ENCODE results near the gene MTURN.

The MTURN gene

DNA sequence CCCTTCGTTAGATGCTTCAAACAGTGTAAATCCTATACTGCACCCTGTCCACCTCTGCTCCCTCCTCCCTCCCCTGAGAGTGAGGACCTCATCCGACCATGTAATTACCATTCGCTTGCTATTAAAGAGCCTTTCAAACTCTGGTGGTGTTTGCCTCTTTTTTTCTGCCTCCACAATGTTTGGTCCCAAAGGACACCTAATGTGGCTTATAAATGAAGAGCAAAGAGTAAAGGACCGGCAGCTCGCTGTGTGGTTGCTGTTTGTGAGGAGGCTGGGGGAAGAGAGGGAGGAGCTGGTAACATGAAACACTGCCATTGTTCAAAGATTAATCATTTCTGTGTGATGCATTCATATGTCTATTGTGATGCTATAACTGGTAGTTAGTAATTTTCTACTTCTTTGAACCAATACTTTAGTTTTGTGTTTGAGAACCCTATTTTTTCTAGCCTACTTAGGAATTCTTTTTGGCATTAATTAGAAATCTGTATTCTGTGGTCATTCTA lies 27.9 kb downstream of the MTURN start:
- FAIRE-seq = no peak

DNA sequence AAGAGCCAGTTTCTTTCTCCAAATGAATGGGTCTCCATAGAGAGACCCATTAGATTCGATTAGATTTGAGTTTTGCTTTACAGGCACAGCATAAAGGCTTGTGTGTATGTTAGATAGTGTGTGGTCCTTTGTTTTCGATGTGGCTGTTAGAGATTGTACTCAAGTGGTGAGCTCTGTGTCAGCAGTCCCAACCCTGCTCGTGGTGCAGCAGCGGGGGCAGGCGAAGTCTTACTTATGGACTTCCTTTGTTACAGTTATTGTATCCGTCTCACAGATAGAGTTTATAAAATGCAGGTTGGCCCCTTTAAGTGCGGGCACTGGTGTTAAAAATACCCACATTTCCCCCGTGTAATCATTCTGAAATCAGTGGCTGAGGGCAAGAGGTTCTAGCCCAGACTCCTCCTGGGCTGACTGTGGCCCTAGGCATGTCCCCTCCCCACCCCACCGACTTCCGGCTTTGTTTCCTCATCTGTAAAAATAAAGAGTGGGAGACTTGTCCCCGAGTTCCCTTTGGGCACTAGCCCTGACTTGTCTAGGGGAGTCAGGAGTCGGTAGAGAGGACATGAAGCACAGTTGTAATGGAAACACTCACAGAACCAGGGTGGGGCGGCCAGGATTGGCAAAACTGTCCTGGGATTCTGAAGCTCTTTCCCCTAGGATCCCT lies 28.6 kb downstream of the MTURN start:
- FAIRE-seq = no peak

DNA sequence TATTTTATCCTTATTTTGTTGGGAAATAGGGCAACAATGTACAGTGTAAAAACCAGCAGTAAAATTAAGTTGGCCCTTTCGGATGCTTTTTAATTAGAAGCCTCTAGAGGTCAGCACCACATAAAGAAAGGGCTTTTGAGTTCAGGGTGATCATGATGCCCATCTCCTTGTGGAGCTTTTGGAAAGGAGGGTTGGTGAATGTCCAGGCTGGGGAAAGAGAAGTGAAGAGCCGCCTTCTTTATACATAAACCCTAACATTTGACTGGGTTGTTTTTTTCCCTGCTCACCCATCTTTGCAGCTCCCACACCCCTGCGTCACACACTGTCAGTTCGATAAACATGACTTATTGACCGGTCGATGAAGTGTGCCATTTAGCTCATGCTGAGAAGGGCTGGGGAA lies 29.8 kb downstream of the MTURN start:
- FAIRE-seq = no peak

DNA sequence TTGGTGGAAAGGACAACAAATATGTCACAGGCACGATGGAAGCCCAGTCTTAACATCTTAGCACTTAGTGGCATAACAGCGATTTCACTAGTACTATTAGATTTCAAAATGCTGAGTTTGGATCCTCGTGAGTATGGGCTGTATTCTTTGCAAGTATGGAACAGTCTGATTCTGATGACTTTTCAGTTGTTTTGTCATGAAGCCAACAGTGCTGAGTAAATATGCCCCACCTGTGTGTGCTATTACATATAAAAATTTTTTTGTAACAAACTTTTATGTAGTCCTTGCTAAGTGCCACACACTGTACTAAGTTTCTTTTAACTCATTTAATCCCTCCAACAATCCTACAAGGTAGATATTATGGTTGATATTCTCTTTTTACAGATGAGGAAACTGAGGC lies 30.8 kb downstream of the MTURN start:
- FAIRE-seq = no peak

DNA sequence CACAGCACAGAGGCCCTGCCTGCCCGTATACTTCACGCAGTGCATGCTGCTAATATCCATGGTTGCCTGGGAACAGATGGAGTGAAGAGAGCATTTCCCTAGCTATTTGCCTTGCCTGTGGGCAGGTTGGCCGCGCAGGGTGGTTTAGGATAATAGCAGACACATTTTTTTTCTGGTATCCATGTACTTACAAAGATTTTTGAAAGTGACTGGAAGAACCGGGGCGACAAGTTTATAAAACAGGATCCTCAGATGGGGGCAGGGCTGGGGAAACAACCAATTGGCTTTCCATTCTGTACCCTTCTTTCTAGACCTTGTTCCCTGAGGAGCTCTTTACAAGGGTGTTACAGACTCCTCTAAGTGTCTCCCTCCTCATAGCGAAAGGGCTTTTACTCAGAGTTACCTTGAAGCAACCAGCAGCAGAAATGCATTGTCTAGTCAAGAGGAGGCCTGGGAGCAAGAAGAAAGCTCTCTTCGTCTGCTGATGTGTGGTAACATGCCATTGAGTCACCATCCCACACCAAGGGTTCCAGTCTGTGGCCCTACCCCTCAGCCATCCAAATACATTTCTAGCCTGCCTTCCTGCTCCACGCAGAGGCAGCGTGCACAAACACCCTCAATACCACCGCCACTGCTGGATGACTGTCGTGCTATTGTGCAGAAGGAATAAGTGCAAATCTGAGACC lies 31.5 kb downstream of the MTURN start:
- FAIRE-seq = no peak

DNA sequence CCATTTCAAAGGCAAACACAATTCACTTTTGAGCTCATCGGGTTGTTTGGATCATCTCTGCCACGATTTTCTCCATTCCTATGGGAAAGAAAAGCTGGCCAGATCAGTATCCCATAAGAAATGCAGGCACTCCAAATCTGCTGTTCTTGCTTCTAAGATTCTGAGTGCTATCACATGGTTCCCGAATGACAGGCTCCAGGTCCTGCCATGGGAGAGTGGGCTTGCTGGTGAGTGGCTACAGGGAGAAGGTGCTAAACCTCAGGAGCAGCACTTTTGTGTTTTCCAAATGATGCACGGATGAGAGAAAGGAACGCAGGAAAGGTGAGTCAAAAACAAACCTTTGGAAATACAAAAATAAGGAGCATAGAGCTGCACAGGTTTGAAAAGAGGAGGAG lies 32.1 kb downstream of the MTURN start:
- FAIRE-seq = no peak

DNA sequence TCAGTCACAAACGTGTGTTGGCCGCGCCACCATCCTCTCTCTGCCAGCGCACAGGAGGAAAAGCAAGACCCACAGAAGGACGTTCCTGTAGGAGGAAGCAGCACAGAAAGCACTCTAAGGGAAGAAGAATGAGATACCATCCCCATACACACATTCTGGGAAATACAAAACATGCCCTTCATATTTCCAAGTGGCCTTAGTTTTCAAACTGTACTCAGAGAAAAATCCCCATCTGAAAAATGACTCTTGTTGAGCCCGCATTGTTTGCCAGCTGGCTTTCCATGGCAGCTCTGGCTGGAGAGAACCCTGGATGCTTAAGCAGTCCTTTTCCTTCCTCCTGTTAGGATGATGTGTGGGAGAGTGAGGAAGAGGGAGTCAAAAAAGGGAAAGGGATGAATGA lies 33.1 kb downstream of the MTURN start:
- FAIRE-seq = no peak

DNA sequence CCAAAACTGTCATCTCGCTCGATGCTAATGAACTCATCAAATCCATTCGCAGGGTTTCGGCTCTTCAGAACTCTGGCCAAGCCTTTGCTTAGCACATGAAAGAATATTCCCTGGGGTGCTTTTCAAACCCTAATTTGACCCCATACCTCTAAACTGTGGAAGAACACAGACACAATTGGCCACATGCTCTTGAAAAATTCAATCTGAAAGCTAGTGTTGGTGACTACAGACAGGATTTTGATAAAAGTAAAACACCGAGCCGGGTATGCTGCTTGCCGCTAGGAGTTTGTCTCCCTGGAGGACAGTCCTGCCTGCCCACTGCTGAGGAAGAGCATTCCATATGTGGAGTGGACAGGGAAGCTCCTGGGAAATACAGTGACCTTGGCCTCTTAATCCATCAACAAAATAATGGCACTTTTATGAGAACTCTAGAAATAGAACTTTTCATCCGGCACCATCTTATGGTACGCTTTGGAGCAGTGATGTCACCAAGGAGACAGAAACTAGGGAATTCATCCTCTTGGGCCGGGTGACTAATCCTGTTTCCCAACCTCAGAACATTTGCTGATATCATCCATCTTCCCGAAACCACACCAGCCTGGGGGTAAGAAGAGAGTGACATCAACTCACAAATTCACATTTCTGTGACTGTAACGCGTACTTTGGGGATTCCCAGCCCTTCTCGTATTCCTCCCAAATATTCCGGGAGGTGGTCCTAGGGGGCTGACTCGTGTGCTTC lies 34.2 kb downstream of the MTURN start:
- no peak for FAIRE-seq

DNA sequence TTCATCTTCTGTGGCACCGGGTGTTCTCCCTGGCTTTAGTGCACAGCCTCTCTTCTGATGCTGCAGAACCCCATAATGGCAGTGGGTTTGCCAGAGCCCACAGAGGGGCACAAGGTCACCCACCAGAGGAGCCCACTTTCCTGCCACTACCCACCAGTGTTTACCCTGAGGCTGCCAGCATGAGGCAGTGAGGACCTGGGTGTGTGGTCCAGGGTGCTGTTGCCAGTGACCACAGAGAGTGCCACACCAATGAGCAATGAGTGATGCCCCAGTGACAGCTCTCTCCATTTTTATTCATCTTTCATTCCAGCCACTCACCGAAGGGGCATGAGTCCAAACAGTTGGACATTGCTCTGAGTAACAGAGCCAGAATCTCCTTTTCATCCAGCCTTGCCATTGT lies 34.8 kb downstream of the MTURN start:
- FAIRE-seq = no peak

DNA sequence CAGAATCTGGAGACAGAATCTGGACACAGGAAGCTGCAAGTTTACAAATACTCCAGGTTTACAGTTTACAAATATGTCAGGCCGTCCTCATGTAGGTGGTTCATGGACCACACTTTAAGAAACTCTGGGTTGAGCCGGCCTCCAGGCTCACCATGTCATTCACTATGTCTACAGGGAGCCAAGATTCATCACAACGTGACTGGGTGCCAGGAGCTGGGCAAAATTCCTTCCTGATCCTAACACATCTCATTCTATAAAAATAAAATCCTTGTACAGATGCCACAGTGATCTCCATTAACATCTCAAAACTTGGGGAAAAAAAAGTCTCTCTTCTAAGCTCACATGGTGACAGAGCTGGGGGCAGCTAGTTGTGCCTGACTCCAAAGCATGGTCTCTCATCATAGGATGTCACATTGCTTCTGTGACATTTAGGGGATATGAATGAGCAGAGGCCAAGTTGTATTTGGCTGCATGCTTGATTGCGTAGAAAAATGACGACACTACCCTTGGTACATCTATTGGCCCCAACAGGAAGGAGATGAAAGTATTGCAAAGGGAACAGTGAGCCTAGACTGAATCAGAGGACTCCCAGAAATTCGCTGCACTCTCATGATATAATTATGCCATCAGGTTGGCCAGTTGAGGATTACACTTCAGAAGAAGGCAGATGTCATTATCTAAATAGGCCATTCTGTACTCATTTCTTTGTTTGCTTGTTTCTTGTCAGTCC lies 35.9 kb downstream of the MTURN start:
- no peak for FAIRE-seq

DNA sequence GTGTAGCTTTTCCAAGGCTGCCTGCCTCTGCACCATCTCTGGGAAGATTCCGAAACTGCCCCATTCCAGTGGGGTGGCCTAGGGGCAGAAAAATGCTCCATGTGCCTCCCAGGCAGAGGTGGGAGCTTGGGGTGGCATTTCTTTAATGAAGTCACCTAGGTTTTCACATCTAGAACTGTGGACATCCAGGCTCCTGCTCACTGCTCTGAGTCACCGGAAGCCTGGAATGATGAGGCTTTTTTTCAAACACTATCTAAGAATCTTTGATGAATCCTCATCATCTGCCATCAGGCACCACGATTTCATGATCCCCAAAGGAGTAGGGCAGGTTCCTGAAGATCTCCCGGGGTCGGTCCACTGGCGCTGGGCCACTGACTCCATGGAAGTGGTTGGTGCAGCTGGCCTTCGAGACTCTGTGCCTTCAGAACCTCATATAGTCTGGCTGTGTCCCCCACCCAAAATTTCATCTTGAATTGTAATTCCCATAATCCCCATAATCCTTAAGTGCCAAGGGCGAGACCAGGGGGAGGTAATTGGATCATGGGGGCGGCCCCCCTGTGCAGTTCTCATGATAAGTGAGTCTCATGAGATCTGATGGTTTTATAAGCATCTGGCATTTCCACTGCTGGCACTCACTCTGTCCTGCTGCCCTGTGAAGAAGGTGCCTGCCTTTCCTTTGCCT lies 37.1 kb downstream of the MTURN start:
- FAIRE-seq = no peak

DNA sequence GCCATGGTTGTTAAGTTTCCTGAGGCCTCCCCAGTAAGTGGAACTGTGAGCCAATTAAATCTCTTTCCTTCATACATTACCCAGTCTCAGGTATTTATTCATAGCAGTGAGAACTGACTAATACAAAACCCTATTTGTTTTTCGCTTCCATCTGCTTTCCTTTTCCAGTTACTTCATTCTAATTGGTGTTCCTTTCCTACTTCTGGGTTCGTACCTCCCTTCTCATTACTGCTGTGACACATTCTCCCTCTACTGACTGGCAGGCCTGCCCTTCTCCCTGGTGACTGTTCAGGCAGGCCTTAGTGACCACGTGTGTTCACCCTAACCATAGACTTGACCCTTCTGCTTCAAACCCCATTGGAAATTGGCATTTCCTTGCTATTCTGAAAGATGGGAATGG lies 37.7 kb downstream of the MTURN start:
- FAIRE-seq = no peak

DNA sequence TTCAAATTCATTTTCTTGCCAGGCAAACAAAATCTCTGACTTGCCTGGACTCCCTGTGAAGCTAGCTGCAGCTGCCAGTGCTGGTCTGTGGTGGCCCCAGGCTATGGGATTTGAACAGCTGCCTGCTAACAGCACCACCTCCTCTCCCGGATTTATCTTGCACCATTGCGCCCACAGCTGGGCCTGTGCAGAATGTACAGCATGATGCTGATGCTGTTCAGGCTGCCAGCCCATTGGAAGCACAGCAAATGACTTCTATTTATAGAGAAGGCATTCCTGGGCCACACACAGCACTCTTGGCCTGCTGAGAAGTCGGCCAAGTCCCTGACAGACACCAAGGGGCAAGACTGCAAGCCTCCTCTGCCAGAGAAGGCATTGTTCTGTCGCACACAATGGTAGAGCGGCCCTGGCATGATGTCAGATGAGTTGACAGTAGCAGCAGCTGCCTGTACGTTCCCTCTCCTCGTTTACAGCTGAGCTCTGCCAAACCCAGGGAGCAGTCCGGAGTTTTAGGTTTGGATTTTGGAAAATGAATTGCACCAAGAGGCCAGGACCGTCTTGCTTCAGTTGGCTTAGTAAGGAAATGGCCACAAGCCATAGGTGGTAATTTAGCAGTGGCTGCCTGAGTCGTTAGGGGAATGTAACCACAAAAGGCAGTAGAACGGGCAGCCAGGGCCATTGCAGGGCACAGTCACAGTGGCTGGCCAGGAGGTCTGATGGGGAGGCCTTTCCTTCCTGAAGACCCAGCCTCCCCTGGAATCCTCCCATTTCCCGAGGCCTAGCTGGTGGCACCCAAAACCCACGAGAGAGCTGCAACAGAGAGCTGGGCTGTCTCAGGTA lies 38.5 kb downstream of the MTURN start:
- FAIRE-seq = no peak

DNA sequence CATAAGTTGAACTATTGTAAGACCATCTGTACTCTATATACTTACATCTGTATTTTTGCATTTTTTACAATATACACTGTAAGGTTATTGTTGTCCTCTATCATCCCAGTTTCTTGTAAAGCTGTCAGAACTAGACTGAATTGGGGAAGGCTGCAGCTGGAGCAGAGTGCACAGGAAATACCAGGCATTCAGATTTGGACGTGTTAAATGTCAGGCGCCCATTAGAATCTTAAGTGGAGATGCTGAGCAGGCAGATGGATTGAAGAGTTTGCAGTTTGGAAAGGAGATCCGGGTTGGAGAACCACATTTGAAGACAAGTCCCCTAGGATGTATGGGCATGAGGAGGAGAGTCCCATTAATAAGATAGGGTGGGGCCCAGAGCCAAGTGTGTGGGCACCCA lies 40.4 kb downstream of the MTURN start:
- FAIRE-seq = no peak

DNA sequence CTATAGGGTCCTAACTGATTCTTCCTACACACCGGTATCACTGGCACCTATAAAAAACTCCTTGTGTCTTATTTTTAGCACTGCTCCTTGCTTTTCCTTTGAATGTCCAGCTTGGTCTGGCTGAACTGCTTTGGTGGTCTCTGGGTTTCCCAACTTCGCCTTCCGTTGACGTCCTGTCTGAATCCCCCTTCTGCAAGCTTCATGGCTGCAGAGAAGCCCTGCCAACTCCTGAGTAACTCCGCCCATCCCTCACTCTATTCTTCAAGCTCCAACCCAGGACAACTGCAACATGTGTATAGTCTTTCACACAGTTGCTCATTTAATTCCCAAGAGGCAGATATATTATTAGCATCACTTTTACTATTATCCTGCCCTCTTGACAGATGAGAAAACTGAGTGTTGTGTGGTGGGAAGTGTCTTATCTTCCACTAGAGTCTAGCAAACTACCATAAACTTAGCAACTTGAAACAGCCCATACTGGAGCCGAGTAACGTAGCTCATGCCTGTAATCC lies 40.9 kb downstream of the MTURN start:
- no peak for FAIRE-seq

DNA sequence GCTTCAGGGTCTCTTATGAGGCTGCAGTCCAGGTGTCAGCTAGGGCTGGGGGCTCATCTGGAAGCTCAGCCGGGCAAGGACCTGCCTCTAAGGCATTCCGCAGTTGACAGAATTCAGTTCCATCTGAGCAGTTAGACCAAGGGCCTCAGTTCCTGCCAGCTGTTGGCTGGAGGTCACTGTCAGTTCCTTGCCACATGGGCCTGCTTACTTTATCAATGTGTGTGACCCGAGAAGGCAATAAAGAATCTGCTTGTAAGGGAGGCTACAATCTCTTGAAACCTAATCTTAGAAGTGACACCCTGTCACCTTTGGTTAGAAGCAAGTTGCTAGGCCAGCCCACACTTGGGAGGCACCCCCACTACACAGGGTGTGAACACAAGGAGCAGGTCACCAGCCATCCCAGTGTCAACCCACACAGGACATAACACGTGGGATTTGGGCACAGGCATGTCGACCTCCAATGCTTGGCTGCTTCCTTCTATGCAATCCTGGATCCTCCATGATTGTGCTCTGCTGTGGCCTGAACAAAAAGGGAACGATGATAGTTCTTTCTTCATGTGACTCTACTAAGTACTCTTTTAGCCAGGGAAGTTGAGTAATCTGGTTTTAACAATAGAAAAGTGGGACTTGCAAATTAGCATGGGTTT lies 41.8 kb downstream of the MTURN start:
- FAIRE-seq = no peak

DNA sequence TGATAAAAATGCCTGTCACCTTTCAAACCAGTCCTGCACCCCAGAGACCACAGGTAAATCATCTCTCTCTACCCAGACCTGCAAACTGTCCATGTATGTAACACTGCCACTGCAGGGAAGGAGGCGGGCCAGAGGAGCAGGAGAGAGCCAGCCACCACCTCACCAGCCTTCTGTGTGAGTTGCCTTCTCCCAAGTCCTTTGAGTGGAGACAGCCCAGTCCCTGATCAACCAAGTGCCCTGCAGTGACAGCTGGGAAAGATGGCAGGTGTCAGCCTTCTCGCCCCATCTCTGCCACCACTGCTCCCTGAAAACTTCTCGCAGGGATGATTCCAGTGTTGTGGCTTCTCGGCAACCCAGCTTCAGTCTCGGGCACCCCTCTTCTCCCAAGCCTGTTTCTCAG lies 42.4 kb downstream of the MTURN start:
- no peak for FAIRE-seq

DNA sequence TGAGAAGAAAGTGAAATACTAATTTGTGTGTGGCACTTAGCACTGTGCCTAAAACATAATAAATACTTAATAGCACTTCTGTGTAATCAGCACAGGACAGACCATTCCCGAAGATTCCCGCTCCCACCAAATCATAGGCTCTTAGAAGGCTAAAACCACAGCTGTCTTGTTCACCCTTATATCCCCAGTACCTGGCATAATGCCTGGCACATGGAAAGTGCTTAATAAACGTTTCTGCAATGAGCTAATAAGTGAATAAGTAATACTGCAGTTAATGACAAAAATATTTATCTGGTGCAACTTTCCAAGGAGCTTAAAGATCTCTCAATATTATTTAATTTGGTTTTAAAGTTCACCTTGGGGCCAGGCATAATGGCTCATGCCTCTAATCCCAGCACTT lies 43.2 kb downstream of the MTURN start:
- FAIRE-seq = no peak

DNA sequence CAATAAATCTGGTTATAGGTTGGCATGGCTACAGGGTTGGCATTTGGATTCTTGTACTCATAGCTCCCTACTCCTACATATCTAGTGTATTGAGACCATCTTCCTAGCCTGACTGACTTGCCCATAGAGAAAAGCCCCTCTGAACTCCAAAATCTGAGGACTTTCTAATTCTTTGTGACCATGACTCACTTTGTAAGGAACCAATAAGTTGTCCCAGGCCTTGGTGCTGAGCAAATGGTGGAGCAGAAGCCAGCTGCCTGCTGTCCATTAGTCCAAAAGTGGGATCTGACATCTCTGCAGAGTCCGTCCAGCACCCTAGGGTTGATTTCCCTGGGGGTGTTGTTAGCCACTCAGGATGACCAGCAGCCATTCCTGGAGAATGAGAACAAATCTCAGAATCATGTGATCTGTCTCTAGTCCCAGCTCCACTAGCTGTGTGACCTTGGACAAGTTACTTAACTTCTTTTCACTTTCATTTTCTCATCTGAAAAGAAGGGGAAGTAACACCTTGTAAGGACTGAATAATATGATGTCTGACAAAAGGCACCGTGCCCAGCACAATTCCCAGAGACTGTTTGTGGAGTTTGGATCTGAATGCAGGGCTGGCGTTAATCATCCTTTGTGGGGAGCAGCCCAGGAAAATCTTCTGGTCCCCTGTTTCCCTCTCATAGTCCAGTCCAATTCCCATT lies 44.1 kb downstream of the MTURN start:
- no peak for FAIRE-seq

DNA sequence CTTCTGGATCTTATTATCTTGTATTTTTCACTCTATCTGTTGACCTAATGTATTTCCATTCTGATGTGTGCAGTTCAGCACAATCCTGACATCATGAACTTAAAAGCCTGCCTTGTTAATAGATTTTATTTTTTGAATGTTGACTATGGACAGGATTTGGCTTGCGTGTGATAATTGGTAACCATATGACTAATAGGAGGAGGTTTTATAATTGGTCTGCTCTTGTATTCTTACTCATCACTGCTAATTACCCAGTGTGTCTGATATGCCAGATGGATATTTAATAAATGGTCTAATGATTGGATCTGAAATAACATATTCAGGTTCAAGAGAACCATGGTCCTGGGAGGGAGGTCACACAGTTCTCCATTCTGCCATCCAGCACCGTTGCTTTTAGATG lies 45.9 kb downstream of the MTURN start:
- no peak for FAIRE-seq

Measured in TTC549 (cell line).